HepG2 (cell line): ENCODE measurements around the gene SH3BP5. TPM values are rescaled to one million over a fixed set of nuclear protein-coding genes. Genes with fewer than 3 reads are reported as not detected.

Experiments
- ATF6 ChIP-seq: sonication (generic); formaldehyde crosslinking; conservative IDR thresholded peaks from 2 replicates; pipeline ENCODE4 v1.4.0; 2020; ENCODE audit warnings: missing genetic modification reagents
- CBFB ChIP-seq: sonication (generic); formaldehyde crosslinking; IDR thresholded peaks from 2 replicates; pipeline ENCODE4 v1.4.0; 2020; ENCODE audit warnings: missing genetic modification reagents
- CEBPB ChIP-seq: IDR thresholded peaks from 2 replicates; pipeline ENCODE4 v1.6.1; 2011; ENCODE audit warnings: low read depth, low read length, improper control_type of control experiment, borderline replicate concordance
- E2F2 ChIP-seq: sonication (generic); formaldehyde crosslinking; IDR thresholded peaks from 2 replicates; pipeline ENCODE4 v1.4.0; 2020; ENCODE audit warnings: missing genetic modification reagents, borderline replicate concordance
- ERF ChIP-seq: IDR thresholded peaks from 2 replicates; pipeline ENCODE4 v1.6.1; 2018; ENCODE audit warnings: missing biosample characterization, missing genetic modification reagents
- GABPA ChIP-seq, 2 experiments: IDR thresholded peaks; 2 replicates each; pipeline ENCODE4 v1.6.1; 2011 to 2016; ENCODE audit warnings: low read depth in 2 of 2, low read length in 1 of 2, missing biosample characterization in 1 of 2, missing genetic modification characterization in 1 of 2
- HES4 ChIP-seq: sonication (generic); formaldehyde crosslinking; IDR thresholded peaks from 2 replicates; pipeline ENCODE4 v1.9.0; 2021; ENCODE audit warnings: mild to moderate bottlenecking, missing genetic modification reagents, borderline replicate concordance
- KDM4B ChIP-seq: sonication (generic); formaldehyde crosslinking; IDR thresholded peaks from 2 replicates; pipeline ENCODE4 v1.4.0; 2020; ENCODE audit warnings: missing genetic modification reagents
- MLX ChIP-seq: IDR thresholded peaks from 2 replicates; pipeline ENCODE4 v1.6.1; 2016
- NPAS2 ChIP-seq: sonication (generic); formaldehyde crosslinking; IDR thresholded peaks from 2 replicates; pipeline ENCODE4 v1.8.0; 2022; ENCODE audit warnings: mild to moderate bottlenecking, missing genetic modification reagents, borderline replicate concordance
- PHB2 ChIP-seq: fragments of 450-650 bp; IDR thresholded peaks from 2 replicates; pipeline ENCODE4 v1.6.1; 2018; ENCODE audit not compliant: partially characterized antibody
- RAD21 ChIP-seq: fragments of 450-650 bp; formaldehyde crosslinking; IDR thresholded peaks from 2 replicates; pipeline ENCODE4 v1.5.0; 2020; ENCODE audit warnings: mild to moderate bottlenecking
- RFX1 ChIP-seq: fragments of 450-650 bp; IDR thresholded peaks from 2 replicates; pipeline ENCODE4 v1.6.1; 2017
- SAP130 ChIP-seq: IDR thresholded peaks from 2 replicates; pipeline ENCODE4 v1.6.1; 2016; ENCODE audit warnings: low read depth
- SNAPC5 ChIP-seq: sonication (generic); formaldehyde crosslinking; IDR thresholded peaks from 2 replicates; pipeline ENCODE4 v1.8.1; 2023; ENCODE audit warnings: mild to moderate bottlenecking, missing genetic modification reagents, borderline replicate concordance
- SP4 ChIP-seq: sonication (generic); formaldehyde crosslinking; IDR thresholded peaks from 2 replicates; pipeline ENCODE4 v1.8.1; 2023; ENCODE audit warnings: mild to moderate bottlenecking, missing genetic modification reagents
- SPEN ChIP-seq: sonication (generic); formaldehyde crosslinking; IDR thresholded peaks from 2 replicates; pipeline ENCODE4 v1.5.1; 2020; ENCODE audit warnings: low read depth, mild to moderate bottlenecking, missing genetic modification reagents
- TAF1 ChIP-seq: sonication (generic); formaldehyde crosslinking; IDR thresholded peaks from 2 replicates; pipeline ENCODE4 v1.4.0; 2020; ENCODE audit warnings: missing genetic modification reagents
- THRA ChIP-seq: sonication (generic); formaldehyde crosslinking; IDR thresholded peaks from 2 replicates; pipeline ENCODE4 v1.4.0; 2020; ENCODE audit warnings: missing genetic modification reagents, borderline replicate concordance
- YY1 ChIP-seq: IDR thresholded peaks from 2 replicates; pipeline ENCODE4 v1.6.1; 2011; ENCODE audit warnings: low read length, low read depth, moderate library complexity, mild to moderate bottlenecking; ENCODE audit not compliant: insufficient read depth, insufficient replicate concordance
- ZFX ChIP-seq: sonication (generic); formaldehyde crosslinking; IDR thresholded peaks from 2 replicates; pipeline ENCODE4 v1.4.0; 2020; ENCODE audit warnings: mild to moderate bottlenecking, low read depth, missing genetic modification reagents, moderate library complexity
- ZNF501 ChIP-seq: sonication (generic); formaldehyde crosslinking; IDR thresholded peaks from 2 replicates; pipeline ENCODE4 v1.5.1; 2020; ENCODE audit warnings: mild to moderate bottlenecking, moderate library complexity, missing genetic modification reagents
- ZNF660 ChIP-seq: sonication (generic); formaldehyde crosslinking; IDR thresholded peaks from 2 replicates; pipeline ENCODE4 v1.5.1; 2020; ENCODE audit warnings: mild to moderate bottlenecking, low read depth, missing genetic modification reagents, borderline replicate concordance
- polyA plus RNA-seq, 8 experiments: library from polyadenylated mRNA; depleted of rRNA in 3 of 8; stranded (reverse) in 7 of 8; unstranded in 1 of 8; fragments of >200 nt; fragmentation: Illumina TruSeq in 4 of 8; extraction: Trizol in 4 of 8; gene quantifications; 2 replicates each; pipeline versions ENCODE4 v1.2.1 to v1.2.3, GENCODE V29; 2011 to 2016; ENCODE audit warnings: low read depth in 4 of 8, missing spikeins in 1 of 8, mixed read lengths in 1 of 8; ENCODE audit not compliant: insufficient read depth in 1 of 8
- total RNA-seq, 5 experiments: library from RNA; depleted of rRNA; stranded (reverse); fragments of >200 nt; fragmentation: Illumina TruSeq; extraction: Trizol; gene quantifications; 2 replicates each; pipeline ENCODE4 v1.2.3, GENCODE V29; 2016; ENCODE audit warnings: low read depth in 1 of 5

Gene SH3BP5
- total and polyA plus RNA-seq, 2 of the 13 experiments (the other 11 are each of a cell fraction or from before 2014, with no cell fraction given) = 0.09 to 0.16 TPM

- 0 out of 2 replicates have a peak, but pooled peaks have one; percentile 17 for TF ChIP-seq ZFX
- no peak for TF ChIP-seq E2F2
- TF ChIP-seq CEBPB = 0 out of 2 replicates have a peak, but pooled peaks have one; percentile 19
- peak; percentile 41; the same call in 1 of the 2 replicates for TF ChIP-seq THRA (CRISPR knock-in tag)
- peak; percentile 50; the same call in 1 of the 2 replicates for TF ChIP-seq ERF
- peak; percentile 97 for TF ChIP-seq SAP130
- TF ChIP-seq SPEN = 0 out of 2 replicates have a peak, but pooled peaks have one; percentile 35
- TF ChIP-seq SP4 (CRISPR knock-in tag) = peak; percentile 90
- TF ChIP-seq GABPA (IDR thresholded peaks at IDR 0.05; ENCODE audit: low read depth, low read length) = peak; percentile 77
- peak; percentile 99 for TF ChIP-seq GABPA (CRISPR knock-in tag; IDR thresholded peaks at IDR 0.05; ENCODE audit: low read depth)
- TF ChIP-seq RAD21 = peak; percentile 78
- TF ChIP-seq NPAS2 (CRISPR knock-in tag) = no peak
- TF ChIP-seq TAF1 (CRISPR knock-in tag) = peak; percentile 27; the same call in 1 of the 2 replicates
- peak; percentile 97 for TF ChIP-seq YY1
- peak; percentile 75; the same call in 1 of the 2 replicates for TF ChIP-seq SNAPC5 (CRISPR knock-in tag)
- TF ChIP-seq KDM4B (CRISPR knock-in tag) = 0 out of 2 replicates have a peak, but pooled peaks have one; percentile 21
- no peak for TF ChIP-seq MLX (CRISPR knock-in tag)
- TF ChIP-seq ZNF501 (CRISPR knock-in tag) = peak; percentile 51; the same call in 1 of the 2 replicates
- TF ChIP-seq PHB2 = no peak
- peak; percentile 96 for TF ChIP-seq RFX1
- TF ChIP-seq ZNF660 (CRISPR knock-in tag) = no peak
- TF ChIP-seq CBFB (CRISPR knock-in tag) = 0 out of 2 replicates have a peak, but pooled peaks have one; percentile 49
- TF ChIP-seq ATF6 (CRISPR knock-in tag) = 0 out of 2 replicates have a peak, but pooled peaks have one; percentile 67
- TF ChIP-seq HES4 (CRISPR knock-in tag) = no peak
Observed at GRCh38 chr3:15377961-15378791, 45.8 kb upstream of the SH3BP5 start (continued).
